Kidney (tissue), 14 donors: ENCODE data around the gene LEAP2. TPM values are rescaled to one million over a fixed set of nuclear protein-coding genes. Genes with fewer than 3 reads are reported as not detected.

Experiments
- DNase-seq, 5 donors: peaks; one replicate each; pipeline ENCODE4 v3.0.0-alpha.2; 2013 to 2020
- FAIRE-seq: peaks from 2 replicates; lab custom pipeline; 2012; peaks lifted over from hg19 to GRCh38; lab: Jason Lieb, UNC
- H3K27ac ChIP-seq, 2 donors: one replicate each; pipeline ENCODE4 v1.7.0; 2013; ENCODE audit warnings: low read depth in 2 of 2, low read length in 2 of 2, inconsistent platforms in 1 of 2
- H3K27me3 ChIP-seq: one replicate; pipeline ENCODE4 v1.7.1; 2013; ENCODE audit warnings: low read length, inconsistent platforms; ENCODE audit not compliant: control insufficient read depth, insufficient read depth
- H3K36me3 ChIP-seq, 3 donors: one replicate each; pipeline versions ENCODE4 v1.7.0 to v1.7.1; 2013; ENCODE audit warnings: low read length in 3 of 3, control low read depth in 1 of 3, inconsistent platforms in 1 of 3; ENCODE audit not compliant: insufficient read depth in 3 of 3, control insufficient read depth in 2 of 3
- H3K4me1 ChIP-seq, 3 donors: one replicate each; pipeline versions ENCODE4 v1.7.0 to v1.7.1; 2013; ENCODE audit warnings: low read length in 3 of 3, inconsistent platforms in 1 of 3, low read depth in 1 of 3; ENCODE audit not compliant: control insufficient read depth in 2 of 3, insufficient read depth in 2 of 3
- H3K4me3 ChIP-seq, 3 donors: one replicate each; pipeline versions ENCODE4 v1.7.0 to v1.8.1; 2013; ENCODE audit warnings: low read length in 3 of 3, control low read depth in 1 of 3, inconsistent platforms in 1 of 3
- H3K9ac ChIP-seq, 3 donors: one replicate each; pipeline versions ENCODE4 v1.7.0 to v1.7.1; 2013; ENCODE audit warnings: low read length in 3 of 3, control low read depth in 1 of 3, inconsistent platforms in 1 of 3
- H3K9me3 ChIP-seq, 3 donors: one replicate each; pipeline versions ENCODE4 v1.7.0 to v1.7.1; 2013; ENCODE audit warnings: low read length in 3 of 3, control low read depth in 1 of 3, inconsistent platforms in 1 of 3; ENCODE audit not compliant: control insufficient read depth in 2 of 3, insufficient read depth in 1 of 3
- intact Hi-C: fragments of 100-400 bp; cut with DNase I; formaldehyde crosslinking; loops from one replicate; pipeline ENCODE4 v1.11.1; 2022
- polyA plus RNA-seq: library from polyadenylated mRNA; stranded (reverse); fragments of 350-450 nt; fragmentation: Illumina TruSeq; extraction: RNeasy Lipid Tissue Mini Kit (QIAGEN cat#74804); gene quantifications from one replicate; pipeline ENCODE4 v1.2.3, GENCODE V29; 2014; ENCODE audit warnings: low read depth, low replicate concordance; ENCODE audit not compliant: insufficient read depth
- total RNA-seq: library from RNA; stranded (reverse); fragmentation: NEBNext Ultra II Directional; extraction: Animal tissue kit (Norgen Biotek cat#: 25700); gene quantifications from one replicate; pipeline ENCODE4 v1.2.1, GENCODE V29; 2021
- TF ChIP-seq, protein P1 (sequence below): IDR thresholded peaks from 3 replicates; pipeline ENCODE4 v1.5.1; 2012; ENCODE audit warnings: mild to moderate bottlenecking, moderate library complexity, borderline replicate concordance; ENCODE audit not compliant: insufficient read depth; ENCODE audit errors: extremely low read depth
- donor health status: control.
- donor health status: control.
- donor health status: control.
- donor health status: control.
- donor health status: control.
- donor health status: DM: yes; HTN: yes; CAD: no.
- donor health status: Normal renal cell carcinoma (clear cell type).

Gene LEAP2
- total and polyA plus RNA-seq, 2 donors from 2014 or later, result 1.5 to 6.9 TPM

DNA sequence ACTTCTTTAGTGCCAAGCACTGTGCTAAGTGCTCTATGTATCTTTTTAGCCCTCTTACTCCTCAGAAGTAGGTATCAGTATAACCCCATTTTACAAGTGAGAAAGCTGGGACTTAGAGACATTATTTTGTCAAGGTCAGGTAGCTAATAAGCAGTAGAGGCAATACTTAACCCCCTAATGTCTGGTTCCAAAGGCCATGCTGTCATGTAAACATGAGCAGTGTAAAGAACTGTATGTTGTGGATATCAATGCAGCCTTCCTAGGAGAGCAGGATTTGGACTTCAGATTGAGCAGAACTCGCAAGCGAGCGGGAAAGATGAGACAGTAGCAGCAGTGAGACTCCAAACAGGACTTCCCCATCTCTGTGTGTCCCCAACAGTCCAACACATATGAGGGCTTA lies 39.4 kb upstream of the LEAP2 start:
- Histone ChIP-seq H3K9me3 (no peaks in the 10 kb centered on the region), H3K4me3 (no peak overlapping the region), H3K27ac (no peak overlapping the region), H3K27me3 (peaks cover 2% of the 10 kb centered on the region), H3K36me3 (no peaks in the 10 kb centered on the region), H3K9ac (no peak overlapping the region), H3K4me1 (peaks cover 0 to 10% (median 5%) of the 10 kb centered on the region in 3 donors)
- intact Hi-C loops, result no loop called here
- no peak for FAIRE-seq
- TF ChIP-seq, protein P1, sequence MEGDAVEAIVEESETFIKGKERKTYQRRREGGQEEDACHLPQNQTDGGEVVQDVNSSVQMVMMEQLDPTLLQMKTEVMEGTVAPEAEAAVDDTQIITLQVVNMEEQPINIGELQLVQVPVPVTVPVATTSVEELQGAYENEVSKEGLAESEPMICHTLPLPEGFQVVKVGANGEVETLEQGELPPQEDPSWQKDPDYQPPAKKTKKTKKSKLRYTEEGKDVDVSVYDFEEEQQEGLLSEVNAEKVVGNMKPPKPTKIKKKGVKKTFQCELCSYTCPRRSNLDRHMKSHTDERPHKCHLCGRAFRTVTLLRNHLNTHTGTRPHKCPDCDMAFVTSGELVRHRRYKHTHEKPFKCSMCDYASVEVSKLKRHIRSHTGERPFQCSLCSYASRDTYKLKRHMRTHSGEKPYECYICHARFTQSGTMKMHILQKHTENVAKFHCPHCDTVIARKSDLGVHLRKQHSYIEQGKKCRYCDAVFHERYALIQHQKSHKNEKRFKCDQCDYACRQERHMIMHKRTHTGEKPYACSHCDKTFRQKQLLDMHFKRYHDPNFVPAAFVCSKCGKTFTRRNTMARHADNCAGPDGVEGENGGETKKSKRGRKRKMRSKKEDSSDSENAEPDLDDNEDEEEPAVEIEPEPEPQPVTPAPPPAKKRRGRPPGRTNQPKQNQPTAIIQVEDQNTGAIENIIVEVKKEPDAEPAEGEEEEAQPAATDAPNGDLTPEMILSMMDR, result no peak
- no peak for DNase-seq

DNA sequence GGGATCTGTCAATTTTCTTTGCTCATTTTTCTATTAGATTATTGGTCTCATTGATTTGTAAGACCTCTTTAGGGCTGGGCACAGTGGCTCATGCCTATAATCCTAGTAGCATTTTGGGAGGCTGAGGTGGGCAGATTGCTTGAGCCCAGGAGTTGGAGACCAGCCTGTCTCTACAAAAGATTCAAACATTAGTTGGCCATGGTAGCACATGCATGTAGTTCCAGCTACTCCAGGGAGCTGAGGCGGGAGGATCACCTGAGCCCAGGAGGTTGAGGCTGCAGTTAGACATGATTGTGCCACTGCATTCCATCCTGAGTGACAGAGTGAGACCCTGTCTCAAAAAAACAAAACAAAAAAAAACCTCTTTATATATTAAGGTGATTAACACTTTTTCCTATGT lies 36.6 kb upstream of the LEAP2 start:
- intact Hi-C loops, result no loop called here
- DNase-seq, result no peak
- no peak overlapping the region for H3K9ac ChIP-seq
- TF ChIP-seq, protein P1, result no peak
- no peaks in the 10 kb centered on the region for H3K9me3 ChIP-seq
- FAIRE-seq, result no peak
- H3K36me3 ChIP-seq, result no peaks in the 10 kb centered on the region
- no peak overlapping the region for H3K27ac ChIP-seq
- H3K4me3 ChIP-seq, result no peak overlapping the region
- H3K27me3 ChIP-seq, result no peaks in the 10 kb centered on the region
- H3K4me1 ChIP-seq, result peaks cover 0 to 5% (median 2%) of the 10 kb centered on the region in 3 donors

DNA sequence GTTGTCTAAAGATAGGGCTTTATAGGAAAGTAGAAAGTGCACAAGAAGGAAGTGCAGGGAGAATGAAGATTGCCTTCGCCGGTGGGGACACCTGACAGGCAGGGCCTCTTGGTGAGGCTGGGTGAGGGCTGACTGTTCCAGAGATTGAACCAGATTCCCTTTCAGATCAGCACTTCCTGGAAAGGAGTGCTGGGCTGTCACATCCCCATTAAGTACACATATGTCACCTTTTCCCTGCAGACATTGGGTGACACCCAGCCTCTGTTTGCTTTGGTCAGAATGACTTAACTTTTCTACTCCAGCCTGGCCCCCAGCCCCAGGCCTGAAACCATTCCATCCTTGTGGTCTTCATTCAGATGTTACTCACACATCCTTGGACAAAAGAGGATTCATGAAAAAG lies 35.6 kb upstream of the LEAP2 start:
- H3K4me1 ChIP-seq, result peaks cover 0 to 5% (median 2%) of the 10 kb centered on the region in 3 donors
- intact Hi-C loops, result no loop called here
- no peak overlapping the region for H3K9ac ChIP-seq
- TF ChIP-seq, protein P1, result no peak
- no peaks in the 10 kb centered on the region for H3K9me3 ChIP-seq
- no peaks in the 10 kb centered on the region for H3K36me3 ChIP-seq
- H3K27ac ChIP-seq, result no peak overlapping the region
- no peaks in the 10 kb centered on the region for H3K27me3 ChIP-seq
- no peak overlapping the region for H3K4me3 ChIP-seq
- no peak for DNase-seq
- FAIRE-seq, result no peak
